PC-3 (cell line): ENCODE results near the gene EPB41.

Experiments
- EZH2 ChIP-seq: fragments of 300-600 bp; sonication (generic); IDR thresholded peaks from one replicate; pipeline ENCODE4 v1.6.1; 2017; ENCODE audit warnings: antibody characterized with exemption, mild to moderate bottlenecking, low read length; ENCODE audit not compliant: unreplicated experiment
- TF ChIP-seq, protein P1 (sequence below): fragments of 300-600 bp; sonication (generic); conservative IDR thresholded peaks from 2 replicates; pipeline ENCODE4 v1.5.1; 2017; ENCODE audit warnings: antibody characterized with exemption, low read depth, mild to moderate bottlenecking, low read length

DNA sequence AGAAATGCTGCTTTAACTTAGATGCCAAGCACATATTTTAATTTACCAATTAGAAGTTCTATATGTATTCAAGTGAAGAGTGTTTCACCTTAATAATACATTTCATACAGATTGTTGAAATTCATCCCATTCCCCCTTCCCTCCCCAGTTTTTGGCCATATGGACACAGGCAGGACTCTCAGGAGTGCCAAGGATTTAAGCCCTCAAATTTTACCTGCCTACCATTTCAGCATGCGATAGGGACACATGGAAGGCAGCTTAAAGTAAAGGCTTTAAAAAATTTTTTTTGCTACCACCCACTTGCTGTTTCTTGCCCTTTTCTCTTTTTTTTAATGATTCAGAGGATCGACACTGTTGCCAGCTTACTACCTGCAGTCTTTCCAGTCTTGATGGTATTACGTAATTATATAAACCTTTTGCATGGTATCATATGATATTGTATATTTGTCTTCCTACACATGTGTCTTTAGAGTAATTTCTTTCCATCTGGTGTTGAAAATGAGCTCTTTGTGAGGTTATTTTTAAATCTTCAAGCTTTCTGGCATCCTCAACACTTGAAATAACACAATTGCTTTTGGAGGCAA lies 7.0 kb downstream of the EPB41 start:
- TF ChIP-seq, protein P1, sequence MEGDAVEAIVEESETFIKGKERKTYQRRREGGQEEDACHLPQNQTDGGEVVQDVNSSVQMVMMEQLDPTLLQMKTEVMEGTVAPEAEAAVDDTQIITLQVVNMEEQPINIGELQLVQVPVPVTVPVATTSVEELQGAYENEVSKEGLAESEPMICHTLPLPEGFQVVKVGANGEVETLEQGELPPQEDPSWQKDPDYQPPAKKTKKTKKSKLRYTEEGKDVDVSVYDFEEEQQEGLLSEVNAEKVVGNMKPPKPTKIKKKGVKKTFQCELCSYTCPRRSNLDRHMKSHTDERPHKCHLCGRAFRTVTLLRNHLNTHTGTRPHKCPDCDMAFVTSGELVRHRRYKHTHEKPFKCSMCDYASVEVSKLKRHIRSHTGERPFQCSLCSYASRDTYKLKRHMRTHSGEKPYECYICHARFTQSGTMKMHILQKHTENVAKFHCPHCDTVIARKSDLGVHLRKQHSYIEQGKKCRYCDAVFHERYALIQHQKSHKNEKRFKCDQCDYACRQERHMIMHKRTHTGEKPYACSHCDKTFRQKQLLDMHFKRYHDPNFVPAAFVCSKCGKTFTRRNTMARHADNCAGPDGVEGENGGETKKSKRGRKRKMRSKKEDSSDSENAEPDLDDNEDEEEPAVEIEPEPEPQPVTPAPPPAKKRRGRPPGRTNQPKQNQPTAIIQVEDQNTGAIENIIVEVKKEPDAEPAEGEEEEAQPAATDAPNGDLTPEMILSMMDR, result no peak
- TF ChIP-seq EZH2, result no peak
